Measurements from ENCODE around the gene PLEKHD1. TPM values are rescaled to one million over a fixed set of nuclear protein-coding genes. Genes with fewer than 3 reads are reported as not detected.

Gene PLEKHD1
- total RNA-seq, 1 experiment from 2014 or later = 1.0 TPM

DNA sequence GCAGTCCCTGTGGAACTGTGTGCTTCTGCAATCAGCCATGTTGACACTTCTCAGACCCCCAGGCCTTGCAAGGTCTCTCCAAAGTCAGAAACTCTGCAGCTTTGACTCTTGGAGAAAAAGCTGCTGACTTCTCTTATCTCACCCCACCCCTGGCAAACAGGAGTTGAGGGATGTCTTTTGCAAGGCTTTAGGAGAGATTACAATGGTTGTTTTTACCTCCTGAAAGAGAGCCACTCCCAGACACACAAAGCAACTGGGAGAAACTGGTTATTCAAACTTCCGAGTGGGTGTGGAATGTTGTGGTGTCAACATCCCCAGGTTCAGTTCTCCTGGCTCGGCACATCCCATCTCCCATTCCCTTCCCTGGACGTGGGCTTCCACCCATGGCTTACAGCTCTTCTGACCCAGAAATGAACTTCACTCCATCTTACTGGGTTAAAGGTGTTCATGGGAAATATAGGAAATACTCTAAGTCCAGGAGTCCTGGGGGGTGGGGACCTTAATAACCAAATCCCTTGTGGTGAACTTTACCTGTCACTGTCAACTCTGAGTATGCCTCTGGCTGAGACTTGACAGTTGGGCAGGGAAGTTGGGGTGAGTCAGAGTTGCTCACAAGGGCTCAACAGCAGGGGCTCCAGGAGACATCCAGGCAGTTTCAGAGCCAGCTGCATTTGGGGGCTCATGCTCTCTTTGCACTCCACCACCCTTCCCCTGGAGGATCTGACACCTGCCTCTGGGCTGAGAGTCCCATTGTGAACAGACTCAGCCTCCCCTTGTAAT is 48.2 kb downstream of the PLEKHD1 start:
- DNase-seq (ENCODE audit: low spot score) (no peak), ATAC-seq (no peak)
- no peaks in the 10 kb centered on the region for H3K36me3 Mint-ChIP-seq
- POLR2A ChIA-PET = no interaction called here
- no peak overlapping the region for H3K4me3 Mint-ChIP-seq
- 0 out of 2 replicates have a peak, but pooled peaks cover 7% of the 10 kb centered on the region for H3K4me1 Mint-ChIP-seq
- H3K27me3 Mint-ChIP-seq (ENCODE audit: low read depth) = 0 out of 2 replicates have a peak, but pooled peaks cover 3% of the 10 kb centered on the region
- no peak overlapping the region for H3K27ac Mint-ChIP-seq
- CTCF ChIA-PET = interaction anchor here (0.8 to 1.3 kb wide), 3 partner anchors 15 to 52 kb away, joined by 4 to 5 read pairs (median 4); no protein-coding TSS in a partner anchor
- TF ChIP-seq ZNF416 (CRISPR knock-in tag; IDR thresholded peaks at IDR 0.05) (no peak), SMAD4 (CRISPR knock-in tag; IDR thresholded peaks at IDR 0.05) (no peak), MLX (CRISPR knock-in tag; IDR thresholded peaks at IDR 0.05) (no peak), E2F1 (CRISPR knock-in tag; IDR thresholded peaks at IDR 0.05) (no peak), TEAD4 (CRISPR knock-in tag; IDR thresholded peaks at IDR 0.05) (no peak), TEAD1 (CRISPR knock-in tag; IDR thresholded peaks at IDR 0.05) (no peak)
- TF ChIP-seq, protein P1, sequence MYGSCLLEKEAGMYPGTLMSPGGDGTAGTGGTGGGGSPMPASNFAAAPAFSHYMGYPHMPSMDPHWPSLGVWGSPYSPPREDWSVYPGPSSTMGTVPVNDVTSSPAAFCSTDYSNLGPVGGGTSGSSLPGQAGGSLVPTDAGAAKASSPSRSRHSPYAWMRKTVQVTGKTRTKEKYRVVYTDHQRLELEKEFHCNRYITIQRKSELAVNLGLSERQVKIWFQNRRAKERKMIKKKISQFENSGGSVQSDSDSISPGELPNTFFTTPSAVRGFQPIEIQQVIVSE (CRISPR knock-in tag; IDR thresholded peaks at IDR 0.05; ENCODE audit: borderline replicate concordance) = no peak
- no peaks in the 10 kb centered on the region for H3K9me3 Mint-ChIP-seq

GRCh38 chr14:69535230-69535848 is 50.8 kb downstream of the PLEKHD1 start:
- POLR2A ChIA-PET = interaction anchor here (1.4 kb wide), 1 partner anchor 39 kb away, joined by 5 read pairs; the partner anchor contains the start of gene CCDC177
- Mint-ChIP-seq H3K36me3 (no peaks in the 10 kb centered on the region), H3K4me1 (0 out of 2 replicates have a peak, but pooled peaks cover 7% of the 10 kb centered on the region), H3K27me3 (ENCODE audit: low read depth) (0 out of 2 replicates have a peak, but pooled peaks cover 3% of the 10 kb centered on the region), H3K4me3 (no peak overlapping the region), H3K27ac (no peak overlapping the region), H3K9me3 (no peaks in the 10 kb centered on the region)
- CTCF ChIA-PET = interaction anchor here (0.6 to 4.5 kb wide), 31 partner anchors 9 to 493 kb away, joined by 3 to 79 read pairs (median 5); partner anchors contain the start of genes CCDC177, PLEKHD1 and SMOC1
- ATAC-seq (peak; percentile 98), DNase-seq (ENCODE audit: low spot score) (peak; percentile 75)
- peak; percentile 29 for TF ChIP-seq CTCF (IDR thresholded peaks at IDR 0.05)
- peak; percentile 31; the same call in 1 of the 2 replicates for TF ChIP-seq ZBTB21 (CRISPR knock-in tag; IDR thresholded peaks at IDR 0.05; ENCODE audit: borderline replicate concordance)
- TF ChIP-seq ELF4 (CRISPR knock-in tag; IDR thresholded peaks at IDR 0.05; ENCODE audit: low read depth) = no peak
- no peak for TF ChIP-seq ZNF317 (CRISPR knock-in tag; IDR thresholded peaks at IDR 0.05; ENCODE audit: borderline replicate concordance, low read depth)
- no peak for TF ChIP-seq ZMAT4 (CRISPR knock-in tag; IDR thresholded peaks at IDR 0.05)
- TF ChIP-seq, protein P2, sequence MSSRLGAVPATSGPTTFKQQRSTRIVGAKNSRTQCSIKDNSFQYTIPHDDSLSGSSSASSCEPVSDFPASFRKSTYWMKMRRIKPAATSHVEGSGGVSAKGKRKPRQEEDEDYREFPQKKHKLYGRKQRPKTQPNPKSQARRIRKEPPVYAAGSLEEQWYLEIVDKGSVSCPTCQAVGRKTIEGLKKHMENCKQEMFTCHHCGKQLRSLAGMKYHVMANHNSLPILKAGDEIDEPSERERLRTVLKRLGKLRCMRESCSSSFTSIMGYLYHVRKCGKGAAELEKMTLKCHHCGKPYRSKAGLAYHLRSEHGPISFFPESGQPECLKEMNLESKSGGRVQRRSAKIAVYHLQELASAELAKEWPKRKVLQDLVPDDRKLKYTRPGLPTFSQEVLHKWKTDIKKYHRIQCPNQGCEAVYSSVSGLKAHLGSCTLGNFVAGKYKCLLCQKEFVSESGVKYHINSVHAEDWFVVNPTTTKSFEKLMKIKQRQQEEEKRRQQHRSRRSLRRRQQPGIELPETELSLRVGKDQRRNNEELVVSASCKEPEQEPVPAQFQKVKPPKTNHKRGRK (CRISPR knock-in tag; IDR thresholded peaks at IDR 0.05; ENCODE audit: borderline replicate concordance) = no peak
- TF ChIP-seq ZSCAN18 (CRISPR knock-in tag; IDR thresholded peaks at IDR 0.05) = no peak
- no peak for TF ChIP-seq ZNF425 (CRISPR knock-in tag; conservative IDR thresholded peaks at IDR 0.05)
- TF ChIP-seq, protein P3, sequence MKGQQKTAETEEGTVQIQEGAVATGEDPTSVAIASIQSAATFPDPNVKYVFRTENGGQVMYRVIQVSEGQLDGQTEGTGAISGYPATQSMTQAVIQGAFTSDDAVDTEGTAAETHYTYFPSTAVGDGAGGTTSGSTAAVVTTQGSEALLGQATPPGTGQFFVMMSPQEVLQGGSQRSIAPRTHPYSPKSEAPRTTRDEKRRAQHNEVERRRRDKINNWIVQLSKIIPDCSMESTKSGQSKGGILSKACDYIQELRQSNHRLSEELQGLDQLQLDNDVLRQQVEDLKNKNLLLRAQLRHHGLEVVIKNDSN (CRISPR knock-in tag; IDR thresholded peaks at IDR 0.05) = no peak
- TF ChIP-seq NFE2L1 (CRISPR knock-in tag; IDR thresholded peaks at IDR 0.05) = no peak
- TF ChIP-seq ESRRA (CRISPR knock-in tag; IDR thresholded peaks at IDR 0.05; ENCODE audit: borderline replicate concordance) = no peak
- TF ChIP-seq SOX15 (CRISPR knock-in tag; IDR thresholded peaks at IDR 0.05) = no peak
- TF ChIP-seq, protein P4, sequence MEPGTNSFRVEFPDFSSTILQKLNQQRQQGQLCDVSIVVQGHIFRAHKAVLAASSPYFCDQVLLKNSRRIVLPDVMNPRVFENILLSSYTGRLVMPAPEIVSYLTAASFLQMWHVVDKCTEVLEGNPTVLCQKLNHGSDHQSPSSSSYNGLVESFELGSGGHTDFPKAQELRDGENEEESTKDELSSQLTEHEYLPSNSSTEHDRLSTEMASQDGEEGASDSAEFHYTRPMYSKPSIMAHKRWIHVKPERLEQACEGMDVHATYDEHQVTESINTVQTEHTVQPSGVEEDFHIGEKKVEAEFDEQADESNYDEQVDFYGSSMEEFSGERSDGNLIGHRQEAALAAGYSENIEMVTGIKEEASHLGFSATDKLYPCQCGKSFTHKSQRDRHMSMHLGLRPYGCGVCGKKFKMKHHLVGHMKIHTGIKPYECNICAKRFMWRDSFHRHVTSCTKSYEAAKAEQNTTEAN (CRISPR knock-in tag; IDR thresholded peaks at IDR 0.05) = no peak
